22Rv1 (cell line): ENCODE measurements around the gene EFNA3.

Experiments used
- H3K27ac ChIP-seq: fragments of 450-650 bp; 2 replicates; pipeline ENCODE4 v1.5.1; 2017
- ZFX ChIP-seq: fragments of 450-650 bp; IDR thresholded peaks from 2 replicates; pipeline ENCODE4 v1.6.1; 2017; ENCODE audit warnings: antibody characterized with exemption, borderline replicate concordance
- TF ChIP-seq, protein P1 (sequence below): fragments of 450-650 bp; IDR thresholded peaks from 2 replicates; pipeline ENCODE4 v1.5.1; 2017; ENCODE audit warnings: mild to moderate bottlenecking

The EFNA3 gene

GRCh38 chr1:155076371-155076770 lies 2.3 kb upstream of the EFNA3 start:
- H3K27ac ChIP-seq: no peak overlapping the region
- TF ChIP-seq ZFX: no peak
- TF ChIP-seq, protein P1, sequence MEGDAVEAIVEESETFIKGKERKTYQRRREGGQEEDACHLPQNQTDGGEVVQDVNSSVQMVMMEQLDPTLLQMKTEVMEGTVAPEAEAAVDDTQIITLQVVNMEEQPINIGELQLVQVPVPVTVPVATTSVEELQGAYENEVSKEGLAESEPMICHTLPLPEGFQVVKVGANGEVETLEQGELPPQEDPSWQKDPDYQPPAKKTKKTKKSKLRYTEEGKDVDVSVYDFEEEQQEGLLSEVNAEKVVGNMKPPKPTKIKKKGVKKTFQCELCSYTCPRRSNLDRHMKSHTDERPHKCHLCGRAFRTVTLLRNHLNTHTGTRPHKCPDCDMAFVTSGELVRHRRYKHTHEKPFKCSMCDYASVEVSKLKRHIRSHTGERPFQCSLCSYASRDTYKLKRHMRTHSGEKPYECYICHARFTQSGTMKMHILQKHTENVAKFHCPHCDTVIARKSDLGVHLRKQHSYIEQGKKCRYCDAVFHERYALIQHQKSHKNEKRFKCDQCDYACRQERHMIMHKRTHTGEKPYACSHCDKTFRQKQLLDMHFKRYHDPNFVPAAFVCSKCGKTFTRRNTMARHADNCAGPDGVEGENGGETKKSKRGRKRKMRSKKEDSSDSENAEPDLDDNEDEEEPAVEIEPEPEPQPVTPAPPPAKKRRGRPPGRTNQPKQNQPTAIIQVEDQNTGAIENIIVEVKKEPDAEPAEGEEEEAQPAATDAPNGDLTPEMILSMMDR: no peak

DNA sequence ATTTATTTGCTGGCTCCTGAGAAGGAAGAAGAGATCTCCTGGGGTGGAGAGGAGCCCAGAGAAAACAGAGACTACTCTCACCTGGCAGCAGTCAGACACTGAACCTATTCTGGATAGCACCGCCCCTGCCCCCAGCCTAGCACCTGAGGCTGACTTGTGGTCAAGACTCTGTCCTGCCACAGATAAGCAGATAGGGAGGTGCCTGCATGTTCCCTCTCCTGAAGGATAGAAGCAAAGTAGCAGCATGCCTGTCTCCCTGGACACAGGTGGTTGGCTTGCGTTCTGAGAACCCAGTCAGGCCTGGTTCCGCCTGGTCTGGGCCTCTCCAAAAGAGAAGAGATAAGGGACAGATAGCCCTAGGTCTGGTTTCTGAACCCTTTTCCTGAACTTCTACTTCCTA lies 1.3 kb upstream of the EFNA3 start:
- TF ChIP-seq ZFX: no peak
- TF ChIP-seq, protein P1: no peak
- H3K27ac ChIP-seq: peak overlapping the region; percentile 98

DNA sequence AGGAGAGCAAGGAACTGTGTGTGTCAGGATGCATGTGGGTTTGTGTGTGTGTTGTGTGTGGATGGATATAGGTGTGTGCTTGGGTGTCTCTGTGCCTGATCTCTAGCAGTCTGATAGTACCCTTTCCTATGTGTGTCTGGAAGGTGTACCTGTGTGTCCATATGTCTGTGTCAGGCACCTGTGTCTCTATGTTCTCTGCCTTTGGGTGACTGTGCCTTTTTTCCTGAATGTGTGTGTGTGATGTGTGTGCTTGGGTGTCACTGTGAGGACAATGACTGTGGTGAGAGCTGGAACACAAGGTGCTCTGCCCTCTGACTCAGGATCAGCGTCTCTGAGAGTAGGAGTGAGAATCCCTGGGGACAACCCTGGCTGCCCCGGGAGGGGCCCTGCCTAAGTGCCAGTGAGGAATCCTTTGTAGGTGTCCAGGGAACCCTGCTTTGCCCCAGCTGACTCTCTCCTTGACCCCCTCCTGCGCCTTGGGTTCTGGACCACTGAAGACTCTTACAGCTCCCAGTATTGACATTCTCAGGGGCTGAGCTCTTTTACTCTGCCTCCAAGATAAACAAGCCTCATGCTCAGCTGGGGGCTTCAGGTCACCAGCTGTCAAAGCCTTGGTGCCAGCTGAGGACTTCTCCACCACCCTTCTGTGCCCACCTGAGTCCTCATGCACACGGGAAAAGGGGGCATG lies 735 bp upstream of the EFNA3 start:
- TF ChIP-seq, protein P1: no peak
- no peak for TF ChIP-seq ZFX
- peak overlapping the region; percentile 98 for H3K27ac ChIP-seq

DNA sequence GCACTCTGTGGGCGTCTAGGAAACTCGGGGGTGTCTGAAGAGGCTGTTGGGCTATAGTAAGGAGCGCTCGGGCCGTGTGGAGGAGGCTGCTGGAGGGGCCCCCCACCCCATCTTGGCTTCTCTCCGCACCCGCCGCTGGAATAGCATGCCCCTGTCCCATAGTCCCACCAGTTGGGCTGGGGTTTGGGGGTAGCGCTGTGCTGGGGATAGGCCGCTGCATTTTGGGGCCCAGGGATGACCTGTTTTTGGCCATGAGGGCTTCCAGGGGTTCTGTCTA lies 511 bp downstream of the EFNA3 start:
- TF ChIP-seq, protein P1: no peak
- TF ChIP-seq ZFX: no peak
- peak overlapping the region; percentile 98 for H3K27ac ChIP-seq

DNA sequence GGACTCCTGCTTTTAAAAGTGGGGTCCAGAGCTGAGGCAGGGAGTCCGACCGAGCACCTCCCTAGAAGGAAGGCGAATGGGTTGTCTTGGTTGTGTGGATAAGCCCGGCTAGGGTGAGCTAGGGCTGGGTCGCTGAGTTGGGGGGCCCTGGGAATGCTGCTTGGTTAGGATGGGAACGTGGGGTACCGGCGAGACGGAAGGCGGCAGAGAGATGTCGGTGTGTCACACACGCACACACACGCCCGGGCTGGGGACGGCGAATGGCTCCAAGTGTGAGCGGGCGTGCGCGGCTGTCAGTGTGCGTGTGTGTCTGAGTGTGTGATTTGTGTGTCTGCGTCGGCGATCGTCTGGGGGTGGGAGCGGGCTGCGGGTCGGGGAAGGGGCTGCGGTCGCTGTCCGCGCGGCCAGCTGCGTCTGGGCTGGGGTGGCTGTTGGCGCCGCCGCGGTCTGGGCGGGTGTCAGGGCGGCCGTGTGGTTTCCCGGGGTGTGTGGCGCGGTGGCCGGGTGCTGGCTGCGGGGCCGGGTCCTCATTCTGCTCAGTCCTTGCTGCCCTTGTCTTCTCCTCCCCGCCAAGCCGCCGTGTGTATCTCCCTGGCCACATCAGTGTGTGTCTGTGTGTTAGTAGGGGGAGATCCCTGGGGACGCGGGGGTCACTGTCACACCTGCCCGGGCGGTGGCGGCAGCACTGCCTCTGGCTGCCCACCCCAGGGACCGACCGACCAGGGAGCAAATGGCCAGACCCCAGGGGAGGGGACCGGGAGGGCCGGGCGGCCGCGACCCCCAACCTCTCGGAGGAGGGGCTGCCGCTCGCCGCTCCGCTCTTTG lies 1.1 kb downstream of the EFNA3 start:
- H3K27ac ChIP-seq: peak overlapping the region; percentile 98
- TF ChIP-seq ZFX: no peak
- TF ChIP-seq, protein P1: no peak

DNA sequence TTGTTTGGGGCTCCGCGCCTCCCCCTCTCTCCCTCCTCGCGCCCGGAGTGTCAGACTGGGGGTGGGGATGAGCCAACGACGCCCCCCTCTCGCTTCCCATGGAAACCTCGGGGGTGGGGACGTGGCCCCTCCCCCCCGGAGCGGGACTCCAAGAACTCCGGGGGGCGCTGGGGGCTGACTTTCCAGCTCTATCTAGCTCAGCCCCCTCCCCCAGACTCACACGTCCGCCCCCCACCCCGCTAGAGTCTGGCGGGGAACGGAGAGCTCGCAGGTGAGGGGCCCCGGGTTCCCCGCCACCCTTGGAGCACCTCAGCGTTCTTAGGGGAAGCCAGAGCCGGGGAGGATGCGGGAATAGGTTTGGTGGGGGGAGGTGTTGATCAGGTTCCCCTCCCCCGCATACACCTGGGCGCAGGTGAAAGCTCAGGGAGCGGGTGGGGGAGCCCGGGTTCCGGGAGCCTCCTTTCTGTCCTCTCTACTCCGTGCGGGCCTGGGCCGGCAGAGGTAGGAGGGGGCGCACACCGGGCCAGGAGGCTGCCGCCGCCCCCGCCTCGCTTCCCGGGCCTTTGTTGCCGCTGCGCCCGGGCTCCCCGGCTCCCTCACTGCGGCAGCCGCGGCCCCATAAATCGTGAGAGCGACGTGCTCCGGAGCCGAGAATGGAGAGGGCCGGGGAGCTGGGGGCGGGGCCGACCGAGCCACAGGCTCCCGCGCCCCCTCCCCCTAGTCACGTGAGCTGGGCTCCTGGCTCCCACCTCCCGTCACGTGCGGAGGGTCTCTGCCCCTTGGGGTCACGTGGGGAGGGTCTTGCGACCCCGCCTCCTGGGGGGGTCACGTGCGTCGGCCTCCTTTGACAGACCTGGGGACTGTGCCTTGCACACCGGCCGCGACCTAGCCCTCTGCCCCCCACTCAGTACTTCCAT lies 1.9 kb downstream of the EFNA3 start:
- TF ChIP-seq, protein P1: no peak
- TF ChIP-seq ZFX: no peak
- peak overlapping the region; percentile 98 for H3K27ac ChIP-seq
